Endothelial cell of umbilical vein (primary cell): ENCODE measurements around the gene CERKL. TPM values are rescaled to one million over a fixed set of nuclear protein-coding genes. Genes with fewer than 3 reads are reported as not detected.

ENCODE experiments used
- BruUV-seq: library from RNA; stranded (reverse); fragments of 400-500 nt; replicated peaks from 2 replicates; lab custom pipeline; 2021; lab: Mats Ljungman, UMichigan
- CTCF ChIA-PET: fragments of 300-600, 350-600 bp; sonication (Branson Sonifier 250); formaldehyde crosslinking; loops from one replicate; lab custom pipeline; 2021; ENCODE audit warnings: antibody characterized with exemption, inconsistent platforms; lab: Charles Lee
- POLR2A ChIA-PET: fragments of 300-600, 350-600 bp; sonication (Branson Sonifier 250); formaldehyde crosslinking; loops from one replicate; lab custom pipeline; 2021; ENCODE audit warnings: antibody characterized with exemption, inconsistent platforms; lab: Charles Lee
- DNase-seq: peaks from one replicate; pipeline ENCODE4 v3.0.0-alpha.2; 2011; ENCODE audit warnings: low read depth, low spot score
- FAIRE-seq: peaks from 2 replicates; lab custom pipeline; 2011; peaks lifted over from hg19 to GRCh38; lab: Jason Lieb, UNC
- H2AFZ ChIP-seq: 2 replicates; pipeline ENCODE4 v1.6.0; 2012; ENCODE audit warnings: low read depth, low read length, control low read depth, inconsistent platforms
- H3K27ac ChIP-seq: 2 replicates; pipeline ENCODE4 v1.5.1; 2011; ENCODE audit warnings: low read depth, mild to moderate bottlenecking, control low read depth, low read length, moderate library complexity; ENCODE audit not compliant: insufficient read depth
- H3K27me3 ChIP-seq, 2 experiments: 2 replicates each; pipeline versions ENCODE4 v1.6.0 to v1.6.1; 2011; ENCODE audit warnings: low read length in 2 of 2, mixed read lengths in 1 of 2; ENCODE audit not compliant: control insufficient read depth in 2 of 2, insufficient read depth in 2 of 2
- H3K36me3 ChIP-seq, 2 experiments: 2 replicates in 1 of 2; 3 replicates in 1 of 2; pipeline ENCODE4 v1.5.1; 2011; ENCODE audit warnings: low read length in 2 of 2, mild to moderate bottlenecking in 1 of 2, moderate library complexity in 1 of 2; ENCODE audit not compliant: control insufficient read depth in 2 of 2, insufficient read depth in 2 of 2; ENCODE audit errors: extremely low read depth in 1 of 2
- H3K4me1 ChIP-seq: 3 replicates; pipeline ENCODE4 v1.5.1; 2011; ENCODE audit warnings: mild to moderate bottlenecking, low read length; ENCODE audit not compliant: control insufficient read depth, insufficient read depth; ENCODE audit errors: extremely low read depth
- H3K4me2 ChIP-seq: 2 replicates; pipeline ENCODE4 v1.6.1; 2011; ENCODE audit warnings: low read length, control low read depth, mixed read lengths; ENCODE audit not compliant: insufficient read depth
- H3K4me3 ChIP-seq, 3 experiments: fragments of 200-600 bp in 1 of 3; sonication (generic), shearing (Covaris generic) in 1 of 3; replicated peaks in 1 of 3; 2 replicates each; pipeline ENCODE4 v1.5.1; 2011 to 2016; ENCODE audit warnings: control low read depth in 3 of 3, low read length in 3 of 3, mild to moderate bottlenecking in 2 of 3, inconsistent platforms in 1 of 3, low read depth in 1 of 3, moderate library complexity in 1 of 3; ENCODE audit not compliant: insufficient read depth in 1 of 3
- H3K79me2 ChIP-seq: 2 replicates; pipeline ENCODE4 v1.6.0; 2012; ENCODE audit warnings: low read length, inconsistent platforms; ENCODE audit not compliant: control insufficient read depth, insufficient read depth
- H3K9ac ChIP-seq: replicated peaks from 2 replicates; pipeline ENCODE3; 2011; ENCODE audit warnings: low read length, control low read depth; ENCODE audit not compliant: insufficient read depth; ENCODE audit errors: extremely low read depth
- H3K9me1 ChIP-seq: replicated peaks from 3 replicates; pipeline ENCODE4 v1.6.0; 2011; ENCODE audit warnings: mild to moderate bottlenecking, low read length; ENCODE audit not compliant: control insufficient read depth, insufficient read depth; ENCODE audit errors: extremely low read depth
- H3K9me3 ChIP-seq: replicated peaks from 2 replicates; pipeline ENCODE4 v1.5.1; 2012; ENCODE audit warnings: low read length, inconsistent platforms; ENCODE audit not compliant: control insufficient read depth, insufficient read depth
- H4K20me1 ChIP-seq: replicated peaks from 2 replicates; pipeline ENCODE3; 2011; ENCODE audit warnings: mild to moderate bottlenecking, low read length; ENCODE audit not compliant: control insufficient read depth, insufficient read depth; ENCODE audit errors: extremely low read depth
- CTCF ChIP-seq, 2 donors: IDR thresholded peaks; 1 replicate in 1 of 2; 2 replicates in 1 of 2; pipeline ENCODE4 v1.5.1; 2011; ENCODE audit warnings: low read length in 2 of 2, mild to moderate bottlenecking in 2 of 2, moderate library complexity in 2 of 2, control low read depth in 1 of 2, inconsistent platforms in 1 of 2, low read depth in 1 of 2; ENCODE audit not compliant: insufficient read depth in 1 of 2; ENCODE audit errors: extremely low read depth in 1 of 2
- EZH2 ChIP-seq: IDR thresholded peaks from 2 replicates; pipeline ENCODE4 v1.6.1; 2012; ENCODE audit warnings: borderline replicate concordance, low read depth, mild to moderate bottlenecking, moderate library complexity, low read length, inconsistent platforms; ENCODE audit not compliant: severe bottlenecking
- FOS ChIP-seq: IDR thresholded peaks from 2 replicates; pipeline ENCODE4 v1.6.1; 2011; ENCODE audit warnings: mild to moderate bottlenecking, low read length, moderate library complexity, borderline replicate concordance; ENCODE audit not compliant: insufficient read depth
- GATA2 ChIP-seq: IDR thresholded peaks from 2 replicates; pipeline ENCODE4 v1.7.0; 2011; ENCODE audit warnings: low read depth, mild to moderate bottlenecking, moderate library complexity, mixed read lengths, low read length; ENCODE audit not compliant: insufficient read length, insufficient read depth
- JUN ChIP-seq: IDR thresholded peaks from 2 replicates; pipeline ENCODE4 v1.6.1; 2011; ENCODE audit warnings: borderline replicate concordance, low read depth; ENCODE audit not compliant: insufficient read length, insufficient read depth
- MAX ChIP-seq: IDR thresholded peaks from 2 replicates; pipeline ENCODE4 v1.6.1; 2011; ENCODE audit not compliant: insufficient read depth, insufficient read length
- MYC ChIP-seq: IDR thresholded peaks from one replicate; pipeline ENCODE4 v1.6.1; 2011; ENCODE audit warnings: mild to moderate bottlenecking, low read depth, low read length
- POLR2A ChIP-seq: IDR thresholded peaks from 2 replicates; pipeline ENCODE4 v1.6.1; 2012; ENCODE audit warnings: low read depth, mild to moderate bottlenecking, control low read depth, low read length
- POLR2AphosphoS5 ChIP-seq: IDR thresholded peaks from 2 replicates; pipeline ENCODE4 v1.6.1; 2012; ENCODE audit warnings: low read depth, mild to moderate bottlenecking, control low read depth, low read length, moderate library complexity; ENCODE audit not compliant: insufficient read depth
- dilution Hi-C: fragments of 300-500 bp; cut with MboI; formaldehyde crosslinking; loops from one replicate; pipeline ENCODE4 v1.15.0; 2019; ENCODE audit warnings: low sequenced_read_pairs; ENCODE audit not compliant: extremely low pct_ligation_motif_present
- intact Hi-C: fragments of 100-400 bp; cut with micrococcal nuclease; formaldehyde crosslinking; loops from one replicate; pipeline ENCODE4 v1.10.0; 2022
- polyA plus RNA-seq, 4 experiments: library from polyadenylated mRNA; depleted of rRNA in 3 of 4; stranded (reverse) in 3 of 4; unstranded in 1 of 4; fragments of >200 nt; gene quantifications; 2 replicates each; pipeline versions ENCODE4 v1.2.1 to v1.2.3, GENCODE V29; 2011 to 2012; ENCODE audit warnings: missing spikeins in 1 of 4
- total RNA-seq: library from RNA; stranded (reverse); gene quantifications from 2 replicates; pipeline ENCODE4 v1.2.3, GENCODE V29; 2021

The CERKL gene
- total and polyA plus RNA-seq, 2 donors (not counting 3 experiments of a cell fraction or from before 2014, with no cell fraction given): not detected

GRCh38 chr2:181632733-181633401, 24.0 kb downstream of the CERKL start:
- intact Hi-C loops: no loop called here
- POLR2A ChIA-PET: no interaction called here
- dilution Hi-C loops: no loop called here
- H3K4me3 ChIP-seq: no peak overlapping the region
- H3K36me3 ChIP-seq: no peaks in the 10 kb centered on the region
- no peak overlapping the region for H3K27ac ChIP-seq
- H3K9me1 ChIP-seq: no peaks in the 10 kb centered on the region
- no peaks in the 10 kb centered on the region for H3K4me1 ChIP-seq
- H3K4me2 ChIP-seq: no peak overlapping the region
- TF ChIP-seq POLR2A: no peak
- no peak for TF ChIP-seq GATA2
- TF ChIP-seq JUN: no peak
- no peak for TF ChIP-seq EZH2
- TF ChIP-seq MYC: no peak
- no peak for TF ChIP-seq MAX
- TF ChIP-seq POLR2AphosphoS5: no peak
- no peak for TF ChIP-seq CTCF (IDR thresholded peaks at IDR 0.05; ENCODE audit: extremely low read depth in 1 of 2, insufficient read depth in 1 of 2, low read depth in 1 of 2, low read length in 2 of 2)
- no peak for TF ChIP-seq FOS
- H3K9ac ChIP-seq: no peak overlapping the region
- no peaks in the 10 kb centered on the region for H4K20me1 ChIP-seq
- DNase-seq (no peak), FAIRE-seq (no peak)
- no TSS peak for BruUV-seq
- H3K27me3 ChIP-seq: peaks cover 0 to 2% of the 10 kb centered on the region in 2 experiments
- H3K79me2 ChIP-seq: no peaks in the 10 kb centered on the region
- no peaks in the 10 kb centered on the region for H3K9me3 ChIP-seq
- no peak overlapping the region for H2AFZ ChIP-seq
- CTCF ChIA-PET: no interaction called here
